ENCODE data around the gene KHDC1L.

- TF ChIP-seq CTCF (IDR thresholded peaks at IDR 0.05; ENCODE audit: borderline replicate concordance, extremely low read depth, low read length, poor library complexity, severe bottlenecking) (no peak), EZH2 (IDR thresholded peaks at IDR 0.05; ENCODE audit: borderline replicate concordance, low read depth, low read length, severe bottlenecking) (no peak)
Observed at GRCh38 chr6:73177221-73177944, 47.9 kb downstream of the KHDC1L start.
